ENCODE results near the gene SLC34A3.

SLC34A3 gene

GRCh38 chr9:137195525-137196220, 35.0 kb upstream of the SLC34A3 start:
- no peak for DNase-seq (ENCODE audit: low spot score)

- DNase-seq (ENCODE audit: low spot score): no peak
These were observed 32.4 kb upstream of the SLC34A3 start for GRCh38 chr9:137198051-137198901.

- no peak for DNase-seq (ENCODE audit: low spot score)
These were observed 31.8 kb upstream of the SLC34A3 start for GRCh38 chr9:137198902-137199283.

- no peak for DNase-seq (ENCODE audit: low spot score)
These were observed 31.1 kb upstream of the SLC34A3 start for GRCh38 chr9:137199411-137200121.

GRCh38 chr9:137200311-137201204, 30.1 kb upstream of the SLC34A3 start, which contains the start of gene TPRN:
TPRN (minus strand) TSS chr9:137200741; CDS start chr9:137200711, 30 bp downstream.
- peak; percentile 100 for DNase-seq (ENCODE audit: low spot score)

GRCh38 chr9:137201205-137201868, 29.4 kb upstream of the SLC34A3 start:
- DNase-seq (ENCODE audit: low spot score): no peak

- DNase-seq (ENCODE audit: low spot score): no peak
These were observed 27.7 kb upstream of the SLC34A3 start for GRCh38 chr9:137202966-137203365.

- DNase-seq (ENCODE audit: low spot score): no peak
These were observed 26.0 kb upstream of the SLC34A3 start for GRCh38 chr9:137204731-137205125.

- peak; percentile 97 for DNase-seq (ENCODE audit: low spot score)
These were observed 25.3 kb upstream of the SLC34A3 start, which contains the start of the genes NDOR1 and TMEM203 for GRCh38 chr9:137205126-137206069. NDOR1 (plus strand) TSS chr9:137205700; CDS start chr9:137205778, 78 bp downstream. TMEM203 (minus strand) TSS chr9:137205648; CDS start chr9:137205414, 234 bp downstream.

- no peak for DNase-seq (ENCODE audit: low spot score)
These were observed 24.1 kb upstream of the SLC34A3 start for GRCh38 chr9:137206602-137207001.

- no peak for DNase-seq (ENCODE audit: low spot score)
These were observed 19.2 kb upstream of the SLC34A3 start for GRCh38 chr9:137211532-137211931.

GRCh38 chr9:137212520-137212919, 18.2 kb upstream of the SLC34A3 start:
- DNase-seq (ENCODE audit: low spot score): no peak

GRCh38 chr9:137213160-137214060, 17.3 kb upstream of the SLC34A3 start:
- no peak for DNase-seq (ENCODE audit: low spot score)

- no peak for DNase-seq (ENCODE audit: low spot score)
These were observed 16.1 kb upstream of the SLC34A3 start for GRCh38 chr9:137214620-137215019.

- no peak for DNase-seq (ENCODE audit: low spot score)
These were observed 15.3 kb upstream of the SLC34A3 start for GRCh38 chr9:137215196-137215986.

- no peak for DNase-seq (ENCODE audit: low spot score)
These were observed 14.3 kb upstream of the SLC34A3 start for GRCh38 chr9:137216188-137216965.

Data from HuH-7 (cell line).